GM12878 (cell line): Measurements from ENCODE around the gene TMIGD3. TPM values are rescaled to one million over a fixed set of nuclear protein-coding genes. Genes with fewer than 3 reads are reported as not detected.

Source experiments
- ASH2L ChIP-seq: fragments of 300-600, 200-600 bp; sonication (generic); IDR thresholded peaks from 2 replicates; pipeline ENCODE4 v1.6.1; 2017; ENCODE audit warnings: low read depth, mild to moderate bottlenecking, borderline replicate concordance
- BMI1 ChIP-seq: fragments of 450-650 bp; IDR thresholded peaks from 2 replicates; pipeline ENCODE4 v1.6.1; 2016; ENCODE audit warnings: mild to moderate bottlenecking, moderate library complexity, borderline replicate concordance
- CEBPB ChIP-seq, 2 experiments: fragments of 150-350 bp in 1 of 2; IDR thresholded peaks; 2 replicates each; pipeline ENCODE4 v1.6.1; 2012 to 2014; ENCODE audit warnings: low read depth in 2 of 2, low read length in 2 of 2, borderline replicate concordance in 1 of 2, inconsistent platforms in 1 of 2
- EED ChIP-seq: sonication (generic); IDR thresholded peaks from 2 replicates; pipeline ENCODE4 v1.6.1; 2016; ENCODE audit warnings: antibody characterized with exemption, low read depth
- EGR1 ChIP-seq, 2 experiments: IDR thresholded peaks; 1 replicate in 1 of 2; 2 replicates in 1 of 2; pipeline ENCODE4 v1.6.1; 2011 to 2012; ENCODE audit warnings: low read depth in 2 of 2, low read length in 2 of 2, borderline replicate concordance in 1 of 2, mild to moderate bottlenecking in 1 of 2, moderate library complexity in 1 of 2
- ELK1 ChIP-seq: IDR thresholded peaks from 2 replicates; pipeline ENCODE4 v1.6.1; 2012; ENCODE audit warnings: low read depth, low read length, improper control_type of control experiment
- ETV6 ChIP-seq, 2 experiments: fragments of 450-650 bp in 1 of 2; IDR thresholded peaks in 1 of 2; conservative IDR thresholded peaks in 1 of 2; 2 replicates each; pipeline ENCODE4 v1.6.1; 2014; ENCODE audit warnings: antibody characterized with exemption in 1 of 2, borderline replicate concordance in 1 of 2, low read depth in 1 of 2, mild to moderate bottlenecking in 1 of 2, moderate library complexity in 1 of 2
- GATAD2B ChIP-seq: fragments of 450-650 bp; conservative IDR thresholded peaks from 2 replicates; pipeline ENCODE4 v1.6.1; 2017; ENCODE audit warnings: low read depth, mild to moderate bottlenecking, moderate library complexity
- HDGF ChIP-seq: fragments of 450-650 bp; IDR thresholded peaks from 2 replicates; pipeline ENCODE4 v1.6.1; 2016; ENCODE audit warnings: antibody characterized with exemption
- KDM1A ChIP-seq: fragments of 200-600 bp; sonication (generic); IDR thresholded peaks from 2 replicates; pipeline ENCODE4 v1.6.1; 2016; ENCODE audit warnings: borderline replicate concordance
- NFXL1 ChIP-seq: fragments of 450-650 bp; IDR thresholded peaks from 2 replicates; pipeline ENCODE4 v1.6.1; 2017; ENCODE audit warnings: antibody characterized with exemption, mild to moderate bottlenecking, borderline replicate concordance
- PAX5 ChIP-seq: IDR thresholded peaks from 2 replicates; pipeline ENCODE4 v1.6.1; 2011; ENCODE audit warnings: low read depth, low read length, borderline replicate concordance
- POU2F2 ChIP-seq: IDR thresholded peaks from 3 replicates; pipeline ENCODE4 v1.6.1; 2011; ENCODE audit warnings: low read depth, mild to moderate bottlenecking, low read length, borderline replicate concordance
- PRDM15 ChIP-seq: fragments of 450-650 bp; formaldehyde crosslinking; IDR thresholded peaks from 2 replicates; pipeline ENCODE4 v1.4.0; 2020; ENCODE audit warnings: mild to moderate bottlenecking, moderate library complexity
- RAD51 ChIP-seq: fragments of 450-650 bp; IDR thresholded peaks from 2 replicates; pipeline ENCODE4 v1.6.1; 2016; ENCODE audit warnings: moderate library complexity, mild to moderate bottlenecking, inconsistent platforms
- RBBP5 ChIP-seq: fragments of 200-600 bp; sonication (generic); conservative IDR thresholded peaks from 2 replicates; pipeline ENCODE4 v1.6.1; 2016
- RELA ChIP-seq: fragments of 450-650 bp; IDR thresholded peaks from 2 replicates; pipeline ENCODE4 v1.8.0; 2014; ENCODE audit warnings: borderline replicate concordance; ENCODE audit not compliant: partially characterized antibody
- SIN3A ChIP-seq: IDR thresholded peaks from 2 replicates; pipeline ENCODE4 v1.6.1; 2012; ENCODE audit warnings: low read depth, low read length, improper control_type of control experiment
- SIX5 ChIP-seq: IDR thresholded peaks from 2 replicates; pipeline ENCODE4 v1.6.1; 2011; ENCODE audit warnings: mild to moderate bottlenecking, low read depth, low read length, moderate library complexity; ENCODE audit not compliant: severe bottlenecking
- SMAD1 ChIP-seq: fragments of 450-650 bp; IDR thresholded peaks from 2 replicates; pipeline ENCODE4 v1.6.1; 2018; ENCODE audit warnings: mild to moderate bottlenecking, low read depth; ENCODE audit not compliant: partially characterized antibody
- SREBF1 ChIP-seq: IDR thresholded peaks from 2 replicates; pipeline ENCODE4 v1.6.1; 2012; ENCODE audit warnings: mild to moderate bottlenecking, low read length
- SREBF2 ChIP-seq: IDR thresholded peaks from 2 replicates; pipeline ENCODE4 v1.6.1; 2012; ENCODE audit warnings: mild to moderate bottlenecking, low read length
- SRF ChIP-seq, 2 experiments: IDR thresholded peaks; 2 replicates each; pipeline ENCODE4 v1.6.1; 2011; ENCODE audit warnings: low read depth in 2 of 2, low read length in 2 of 2, mild to moderate bottlenecking in 1 of 2, moderate library complexity in 1 of 2
- SUPT20H ChIP-seq: IDR thresholded peaks from 2 replicates; pipeline ENCODE4 v1.6.1; 2011; ENCODE audit warnings: low read depth, mild to moderate bottlenecking, low read length, moderate library complexity, borderline replicate concordance; ENCODE audit not compliant: control insufficient read depth
- YBX1 ChIP-seq: fragments of 450-650 bp; IDR thresholded peaks from 2 replicates; pipeline ENCODE4 v1.6.1; 2016; ENCODE audit warnings: antibody characterized with exemption
- YY1 ChIP-seq: IDR thresholded peaks from 2 replicates; pipeline ENCODE4 v1.6.1; 2011; ENCODE audit warnings: low read depth, mild to moderate bottlenecking, low read length
- ZNF207 ChIP-seq: fragments of 450-650 bp; IDR thresholded peaks from 2 replicates; pipeline ENCODE4 v1.6.1; 2014; ENCODE audit warnings: antibody characterized with exemption, mild to moderate bottlenecking, borderline replicate concordance
- polyA plus RNA-seq, 11 experiments: library from polyadenylated mRNA; depleted of rRNA in 4 of 11; unstranded in 6 of 11; stranded (reverse) in 5 of 11; fragments of >200 nt; fragmentation: Nextera tagmentation in 4 of 11; fragmentation: Illumina TruSeq in 1 of 11; extraction: Ambion mirVana in 4 of 11; extraction: Trizol in 1 of 11; gene quantifications; 1 replicate in 1 of 11; 2 replicates in 10 of 11; pipeline versions ENCODE4 v1.2.1 to v1.2.3, GENCODE V29; 2011 to 2016; ENCODE audit warnings: inconsistent platforms in 2 of 11, missing spikeins in 2 of 11, low read depth in 1 of 11
- total RNA-seq, 4 experiments: library from RNA; depleted of rRNA in 3 of 4; stranded (reverse); fragments of >200 nt in 3 of 4; fragmentation: Illumina TruSeq in 1 of 4; extraction: Trizol in 1 of 4; gene quantifications; 2 replicates each; pipeline versions ENCODE4 v1.2.1 to v1.2.3, GENCODE V29; 2013 to 2021

Gene TMIGD3
- total and polyA plus RNA-seq, 10 of the 15 experiments (the other 5 are each of a cell fraction or from before 2014, with no cell fraction given): 0.17 TPM; not detected in 9

- TF ChIP-seq YBX1 (no peak), BMI1 (no peak), HDGF (no peak; the same call in 1 of the 2 replicates), EED (peak; percentile 32; the same call in 1 of the 2 replicates), ZNF207 (no peak), RAD51 (no peak), YY1 (peak; percentile 9; the same call in 1 of the 2 replicates), ELK1 (peak; percentile 13; the same call in 1 of the 2 replicates), EGR1 (IDR thresholded peaks at IDR 0.05; ENCODE audit: borderline replicate concordance in 1 of 2, low read depth in 2 of 2, low read length in 2 of 2) (no peak), SREBF1 (no peak), SIX5 (no peak), NFXL1 (no peak), POU2F2 (peak; percentile 56; the same call in 1 of the 3 replicates), SUPT20H (no peak), SIN3A (no peak), SREBF2 (0 out of 2 replicates have a peak, but pooled peaks have one; percentile 12), RELA (no peak), SMAD1 (no peak), KDM1A (no peak), PRDM15 (CRISPR knock-in tag) (no peak), GATAD2B (no peak; the same call in none of the 2 replicates), SRF (IDR thresholded peaks at IDR 0.05; ENCODE audit: low read depth in 2 of 2, low read length in 2 of 2) (no peak), ETV6 (conservative IDR thresholded peaks at IDR 0.05 in 1 of 2, IDR thresholded peaks at IDR 0.05 in 1 of 2; ENCODE audit: borderline replicate concordance in 1 of 2, low read depth in 1 of 2) (peak in 1 of 2 experiments; percentile 84; a peak in 2 of 4 replicates), PAX5 (peak; percentile 44; the same call in 1 of the 2 replicates), CEBPB (IDR thresholded peaks at IDR 0.05; ENCODE audit: borderline replicate concordance in 1 of 2, low read depth in 2 of 2, low read length in 2 of 2) (no peak), ASH2L (no peak), RBBP5 (no peak)
Observed at GRCh38 chr1:111507411-111508201, 4.2 kb upstream of the TMIGD3 start (continued).
